ENCODE data around the gene PRDX5.

DNA sequence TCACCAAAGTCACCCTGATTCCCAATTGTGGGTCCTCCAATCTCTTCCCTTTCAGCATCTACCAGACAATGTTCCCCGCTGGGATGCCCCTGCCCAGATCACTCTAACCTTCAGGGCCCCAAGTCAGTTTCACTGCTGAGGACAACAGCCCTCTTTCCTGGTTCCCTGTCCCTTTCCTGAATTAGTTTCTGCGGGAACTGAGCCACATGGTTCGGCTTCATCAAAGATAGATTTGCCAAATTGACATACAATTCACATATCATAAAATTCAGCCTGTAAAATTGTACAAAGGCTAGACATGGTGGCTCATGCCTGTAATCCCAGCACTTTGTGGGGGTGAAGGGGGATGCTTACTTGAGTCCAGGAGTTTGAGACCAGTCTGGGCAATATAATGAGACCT lies 10.1 kb downstream of the PRDX5 start:
- TF ChIP-seq, protein P1, sequence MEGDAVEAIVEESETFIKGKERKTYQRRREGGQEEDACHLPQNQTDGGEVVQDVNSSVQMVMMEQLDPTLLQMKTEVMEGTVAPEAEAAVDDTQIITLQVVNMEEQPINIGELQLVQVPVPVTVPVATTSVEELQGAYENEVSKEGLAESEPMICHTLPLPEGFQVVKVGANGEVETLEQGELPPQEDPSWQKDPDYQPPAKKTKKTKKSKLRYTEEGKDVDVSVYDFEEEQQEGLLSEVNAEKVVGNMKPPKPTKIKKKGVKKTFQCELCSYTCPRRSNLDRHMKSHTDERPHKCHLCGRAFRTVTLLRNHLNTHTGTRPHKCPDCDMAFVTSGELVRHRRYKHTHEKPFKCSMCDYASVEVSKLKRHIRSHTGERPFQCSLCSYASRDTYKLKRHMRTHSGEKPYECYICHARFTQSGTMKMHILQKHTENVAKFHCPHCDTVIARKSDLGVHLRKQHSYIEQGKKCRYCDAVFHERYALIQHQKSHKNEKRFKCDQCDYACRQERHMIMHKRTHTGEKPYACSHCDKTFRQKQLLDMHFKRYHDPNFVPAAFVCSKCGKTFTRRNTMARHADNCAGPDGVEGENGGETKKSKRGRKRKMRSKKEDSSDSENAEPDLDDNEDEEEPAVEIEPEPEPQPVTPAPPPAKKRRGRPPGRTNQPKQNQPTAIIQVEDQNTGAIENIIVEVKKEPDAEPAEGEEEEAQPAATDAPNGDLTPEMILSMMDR (IDR thresholded peaks at IDR 0.05) = no peak
- TF ChIP-seq POLR2A (IDR thresholded peaks at IDR 0.05) = no peak
- no peak for TF ChIP-seq EP300 (IDR thresholded peaks at IDR 0.05)
- TF ChIP-seq POLR2AphosphoS5 (IDR thresholded peaks at IDR 0.05) = no peak

All from stomach (tissue), 4 donors.